ENCODE results near the gene NCBP3. TPM values are rescaled to one million over a fixed set of nuclear protein-coding genes. Genes with fewer than 3 reads are reported as not detected.

The NCBP3 gene
- total RNA-seq, 2 experiments from 2014 or later = 25.0 to 29.5 TPM

GRCh38 chr17:3828151-3828851 lies 17.7 kb downstream of the NCBP3 start:
- no peaks in the 10 kb centered on the region for H3K27me3 Mint-ChIP-seq
- no peaks in the 10 kb centered on the region for H3K9me3 Mint-ChIP-seq
- H3K4me3 Mint-ChIP-seq = no peak overlapping the region
- DNase-seq (no peak), ATAC-seq (ENCODE audit: poor library complexity) (no peak)
- no peak overlapping the region for H3K27ac ChIP-seq (ENCODE audit: low read depth in 1 of 2, low read length in 2 of 2)
- peaks cover 62% of the 10 kb centered on the region for H3K36me3 ChIP-seq (ENCODE audit: insufficient read depth, low read length)
- H3K4me1 ChIP-seq (ENCODE audit: insufficient read depth, low read length) = no peaks in the 10 kb centered on the region
- peaks cover 68% of the 10 kb centered on the region for H3K36me3 Mint-ChIP-seq (ENCODE audit: low read depth)
- CTCF ChIA-PET = interaction anchor here (0.6 to 5.3 kb wide), 3 partner anchors 17 to 107 kb away, joined by 3 to 106 read pairs (median 22); partner anchors contain the start of gene NCBP3
- H3K27ac Mint-ChIP-seq = no peak overlapping the region
- intact Hi-C loops (cut with DNase I, micrococcal nuclease) = loop anchor here in 1 of 2 experiments (10.0 kb wide), 1 partner anchor 784 kb away; no protein-coding TSS in a partner anchor
- no peaks in the 10 kb centered on the region for H3K27me3 ChIP-seq (ENCODE audit: control insufficient read depth in 1 of 2, insufficient read depth in 2 of 2, low read length in 2 of 2)
- POLR2A ChIA-PET = interaction anchor here (1.8 to 2.5 kb wide), 2 partner anchors 90 to 146 kb away, joined by 4 to 14 read pairs; no protein-coding TSS in a partner anchor
- H3K9me3 ChIP-seq (ENCODE audit: control insufficient read depth in 1 of 2, insufficient read depth in 1 of 2, low read length in 2 of 2) = no peaks in the 10 kb centered on the region
- no peak overlapping the region for H3K4me3 ChIP-seq (ENCODE audit: low read length)
- TF ChIP-seq CTCF (IDR thresholded peaks at IDR 0.05) = no peak
- H3K4me1 Mint-ChIP-seq (ENCODE audit: low read depth) = peaks cover 6% of the 10 kb centered on the region

GRCh38 chr17:3827124-3827773 lies 18.8 kb downstream of the NCBP3 start:
- Histone ChIP-seq H3K27ac (ENCODE audit: low read depth in 1 of 2, low read length in 2 of 2) (no peak overlapping the region), H3K27me3 (ENCODE audit: control insufficient read depth in 1 of 2, insufficient read depth in 2 of 2, low read length in 2 of 2) (no peaks in the 10 kb centered on the region), H3K9me3 (ENCODE audit: control insufficient read depth in 1 of 2, insufficient read depth in 1 of 2, low read length in 2 of 2) (no peaks in the 10 kb centered on the region), H3K36me3 (ENCODE audit: insufficient read depth, low read length) (peaks cover 66% of the 10 kb centered on the region), H3K4me1 (ENCODE audit: insufficient read depth, low read length) (no peaks in the 10 kb centered on the region), H3K4me3 (ENCODE audit: low read length) (no peak overlapping the region)
- Mint-ChIP-seq H3K9me3 (no peaks in the 10 kb centered on the region), H3K27me3 (no peaks in the 10 kb centered on the region), H3K4me1 (ENCODE audit: low read depth) (peaks cover 6% of the 10 kb centered on the region), H3K27ac (no peak overlapping the region), H3K36me3 (ENCODE audit: low read depth) (peaks cover 74% of the 10 kb centered on the region), H3K4me3 (no peak overlapping the region)
- CTCF ChIA-PET = interaction anchor here (0.6 to 5.3 kb wide), 11 partner anchors 9 to 145 kb away, joined by 3 to 106 read pairs (median 3); partner anchors contain the start of gene NCBP3
- ATAC-seq (ENCODE audit: poor library complexity) (peak; percentile 67), DNase-seq (peak; percentile 44 to 85 (median 66))
- POLR2A ChIA-PET = interaction anchor here (0.7 to 2.5 kb wide), 4 partner anchors 19 to 145 kb away, joined by 3 to 14 read pairs (median 4); partner anchors contain the start of gene NCBP3
- peak; percentile 84 for TF ChIP-seq CTCF (IDR thresholded peaks at IDR 0.05)
- intact Hi-C loops (cut with DNase I, micrococcal nuclease) = loop anchor here (1.0 to 10.0 kb wide), 4 partner anchors 90 to 782 kb away; no protein-coding TSS in a partner anchor

- ChIA-PET CTCF (interaction anchor here (1.6 to 5.3 kb wide), 4 partner anchors 19 to 144 kb away, joined by 3 to 106 read pairs (median 13); partner anchors contain the start of gene NCBP3), POLR2A (interaction anchor here (1.7 kb wide), 1 partner anchor 88 kb away, joined by 6 read pairs; no protein-coding TSS in a partner anchor)
- ATAC-seq (ENCODE audit: poor library complexity) (no peak), DNase-seq (no peak)
- no peak overlapping the region for H3K27ac ChIP-seq (ENCODE audit: low read depth in 1 of 2, low read length in 2 of 2)
- no peak overlapping the region for H3K4me3 ChIP-seq (ENCODE audit: low read length)
- peaks cover 84% of the 10 kb centered on the region for H3K36me3 Mint-ChIP-seq (ENCODE audit: low read depth)
- peaks cover 75% of the 10 kb centered on the region for H3K36me3 ChIP-seq (ENCODE audit: insufficient read depth, low read length)
- no peaks in the 10 kb centered on the region for H3K9me3 ChIP-seq (ENCODE audit: control insufficient read depth in 1 of 2, insufficient read depth in 1 of 2, low read length in 2 of 2)
- TF ChIP-seq CTCF (IDR thresholded peaks at IDR 0.05) = no peak
- H3K4me3 Mint-ChIP-seq = no peak overlapping the region
- H3K27ac Mint-ChIP-seq = no peak overlapping the region
- intact Hi-C loops (cut with DNase I, micrococcal nuclease) = loop anchor here (2.0 to 10.0 kb wide), 2 partner anchors 143 to 781 kb away; no protein-coding TSS in a partner anchor
- no peaks in the 10 kb centered on the region for H3K27me3 Mint-ChIP-seq
- H3K4me1 Mint-ChIP-seq (ENCODE audit: low read depth) = peaks cover 6% of the 10 kb centered on the region
- no peaks in the 10 kb centered on the region for H3K27me3 ChIP-seq (ENCODE audit: control insufficient read depth in 1 of 2, insufficient read depth in 2 of 2, low read length in 2 of 2)
- no peaks in the 10 kb centered on the region for H3K4me1 ChIP-seq (ENCODE audit: insufficient read depth, low read length)
- H3K9me3 Mint-ChIP-seq = no peaks in the 10 kb centered on the region
These were observed 19.9 kb downstream of the NCBP3 start for GRCh38 chr17:3826191-3826590.

All from CD4-positive, alpha-beta T cell (primary cell).